HCT116 (cell line): ENCODE results near the gene ERGIC2. TPM values are rescaled to one million over a fixed set of nuclear protein-coding genes. Genes with fewer than 3 reads are reported as not detected.

ENCODE experiments used
- ATAC-seq: fragments of 200-7000 bp; cut with Tn5 transposase; 2 replicates; pipeline ENCODE4 v1.9.1; 2020; ENCODE audit warnings: mild to moderate bottlenecking, moderate library complexity
- BruUV-seq: library from RNA; stranded (reverse); fragments of 400-500 nt; replicated peaks from 2 replicates; lab custom pipeline; 2021; lab: Mats Ljungman, UMichigan
- CTCF ChIA-PET: fragments of 300-600 bp; sonication (Branson Sonifier 250); formaldehyde crosslinking; loops from one replicate; lab custom pipeline; 2021; ENCODE audit warnings: antibody characterized with exemption; lab: Charles Lee
- POLR2A ChIA-PET: fragments of 300-600, 350-600 bp; sonication (Branson Sonifier 250); formaldehyde crosslinking; loops from one replicate; lab custom pipeline; 2021; ENCODE audit warnings: antibody characterized with exemption; lab: Charles Lee
- RAD21 ChIA-PET, 2 experiments: fragments of 300-600 bp; sonication (Branson Sonifier 250); formaldehyde crosslinking; loops; one replicate each; lab custom pipeline; 2023; ENCODE audit warnings: low total read pairs in 2 of 2; ENCODE audit not compliant: uncharacterized antibody in 2 of 2, unreplicated experiment in 2 of 2, low non-redundant PET in 1 of 2; lab: Charles Lee
- DNase-seq: peaks from one replicate; pipeline ENCODE4 v3.0.0-alpha.2; 2010; ENCODE audit warnings: low read depth, low spot score
- H2AFZ ChIP-seq: fragments of 200-600 bp; shearing (Covaris generic), sonication (generic); 2 replicates; pipeline ENCODE4 v1.6.1; 2017; ENCODE audit warnings: low read depth, mixed run types, mixed read lengths, antibody characterized with exemption, low read length; ENCODE audit not compliant: poor library complexity, severe bottlenecking
- H3K27ac ChIP-seq: 2 replicates; pipeline ENCODE4 v1.5.1; 2012; ENCODE audit warnings: low read depth, low read length
- H3K27me3 ChIP-seq: fragments of 200-600 bp; sonication (generic); 2 replicates; pipeline ENCODE4 v1.6.1; 2016; ENCODE audit warnings: mixed run types, low read length, mixed read lengths; ENCODE audit not compliant: insufficient read depth
- H3K36me3 ChIP-seq, 2 experiments: fragments of 200-500 bp in 1 of 2; fragments of 200-600 bp in 1 of 2; sonication (Bioruptor generic) in 1 of 2; sonication (generic) in 1 of 2; 2 replicates each; pipeline versions ENCODE4 v1.5.1 to v1.6.1; 2014 to 2016; ENCODE audit warnings: low read length in 2 of 2, inconsistent platforms in 1 of 2, mixed read lengths in 1 of 2, mixed run types in 1 of 2; ENCODE audit not compliant: insufficient read depth in 2 of 2, control insufficient read depth in 1 of 2
- H3K4me1 ChIP-seq, 2 experiments: fragments of 200-600 bp in 1 of 2; sonication (generic) in 1 of 2; 2 replicates each; pipeline versions ENCODE4 v1.5.1 to v1.6.1; 2012 to 2017; ENCODE audit warnings: low read length in 2 of 2, inconsistent platforms in 1 of 2, mild to moderate bottlenecking in 1 of 2, mixed read lengths in 1 of 2, mixed run types in 1 of 2, moderate library complexity in 1 of 2; ENCODE audit not compliant: insufficient read depth in 2 of 2, control insufficient read depth in 1 of 2
- H3K4me2 ChIP-seq: fragments of 200-600 bp; sonication (generic); 2 replicates; pipeline ENCODE4 v1.6.1; 2017; ENCODE audit warnings: mixed run types, low read length, mixed read lengths
- H3K4me3 ChIP-seq, 2 experiments: fragments of 200-600 bp in 1 of 2; sonication (generic) in 1 of 2; replicated peaks in 1 of 2; 2 replicates each; pipeline ENCODE4 v1.5.1; 2011 to 2016; ENCODE audit warnings: low read length in 2 of 2, control low read depth in 1 of 2, low read depth in 1 of 2, mild to moderate bottlenecking in 1 of 2, mixed read lengths in 1 of 2, mixed run types in 1 of 2
- H3K79me2 ChIP-seq: fragments of 200-600 bp; sonication (generic); 2 replicates; pipeline ENCODE4 v1.6.1; 2017; ENCODE audit warnings: mild to moderate bottlenecking, mixed run types, low read length, moderate library complexity, mixed read lengths; ENCODE audit not compliant: insufficient read depth
- H3K9ac ChIP-seq: fragments of 200-600 bp; sonication (generic); 2 replicates; pipeline ENCODE4 v1.6.1; 2016; ENCODE audit warnings: low read length, mixed read lengths
- H3K9me2 ChIP-seq: fragments of 200-600 bp; sonication (generic), shearing (Covaris generic); 2 replicates; pipeline ENCODE4 v1.6.1; 2017; ENCODE audit warnings: mixed run types, mild to moderate bottlenecking, moderate library complexity; ENCODE audit not compliant: insufficient read depth
- H3K9me3 ChIP-seq, 2 experiments: fragments of 200-500 bp in 1 of 2; fragments of 200-600 bp in 1 of 2; sonication (Bioruptor generic) in 1 of 2; sonication (generic) in 1 of 2; 2 replicates each; pipeline ENCODE4 v1.6.1; 2014 to 2017; ENCODE audit warnings: low read length in 2 of 2, mixed read lengths in 2 of 2, inconsistent platforms in 1 of 2, low read depth in 1 of 2, mild to moderate bottlenecking in 1 of 2, mixed run types in 1 of 2, moderate library complexity in 1 of 2; ENCODE audit not compliant: control insufficient read depth in 1 of 2, insufficient read depth in 1 of 2
- H4K20me1 ChIP-seq: fragments of 200-600 bp; sonication (generic), shearing (Covaris generic); 2 replicates; pipeline ENCODE4 v1.6.1; 2017; ENCODE audit warnings: mixed run types, mild to moderate bottlenecking, moderate library complexity; ENCODE audit not compliant: insufficient read depth
- ATF3 ChIP-seq: IDR thresholded peaks from 2 replicates; pipeline ENCODE4 v1.6.1; 2012
- CEBPB ChIP-seq: IDR thresholded peaks from 2 replicates; pipeline ENCODE4 v1.6.1; 2012; ENCODE audit warnings: low read depth
- EGR1 ChIP-seq: IDR thresholded peaks from 2 replicates; pipeline ENCODE4 v1.6.1; 2012; ENCODE audit warnings: low read depth
- ELF1 ChIP-seq: IDR thresholded peaks from 2 replicates; pipeline ENCODE4 v1.6.1; 2012; ENCODE audit warnings: low read depth, borderline replicate concordance
- EZH2 ChIP-seq: fragments of 200-600 bp; sonication (generic); IDR thresholded peaks from 2 replicates; pipeline ENCODE4 v1.6.1; 2017; ENCODE audit warnings: antibody characterized with exemption, mixed run types
- FOSL1 ChIP-seq: IDR thresholded peaks from 2 replicates; pipeline ENCODE4 v1.6.1; 2012; ENCODE audit warnings: low read depth
- MAX ChIP-seq: IDR thresholded peaks from 2 replicates; pipeline ENCODE4 v1.6.1; 2012
- SIN3A ChIP-seq: IDR thresholded peaks from 2 replicates; pipeline ENCODE4 v1.6.1; 2012; ENCODE audit warnings: low read depth
- SP1 ChIP-seq: IDR thresholded peaks from 2 replicates; pipeline ENCODE4 v1.6.1; 2012; ENCODE audit warnings: low read depth
- TCF7L2 ChIP-seq: IDR thresholded peaks from 2 replicates; pipeline ENCODE4 v1.7.0; 2011; ENCODE audit warnings: borderline replicate concordance, inconsistent platforms; ENCODE audit not compliant: insufficient read depth, insufficient read length; ENCODE audit errors: extremely low read depth
- intact Hi-C: fragments of 100-400 bp; cut with micrococcal nuclease; formaldehyde crosslinking; loops from 2 replicates; pipeline ENCODE4 v1.10.0; 2022
- total RNA-seq: library from RNA; stranded (reverse); gene quantifications from one replicate; pipeline ENCODE4 v1.2.1, GENCODE V29; 2021; ENCODE audit not compliant: unreplicated experiment
- TF ChIP-seq, protein P1 (sequence below): IDR thresholded peaks from 2 replicates; pipeline ENCODE4 v1.6.1; 2012; ENCODE audit warnings: low read depth
- TF ChIP-seq, protein P2 (sequence below): IDR thresholded peaks from 2 replicates; pipeline ENCODE4 v1.6.1; 2011; ENCODE audit warnings: mild to moderate bottlenecking, low read length, moderate library complexity; ENCODE audit not compliant: insufficient replicate concordance; ENCODE audit errors: extremely low read depth

ERGIC2 gene
- total RNA-seq, 1 experiment from 2014 or later, result 71.1 TPM

DNA sequence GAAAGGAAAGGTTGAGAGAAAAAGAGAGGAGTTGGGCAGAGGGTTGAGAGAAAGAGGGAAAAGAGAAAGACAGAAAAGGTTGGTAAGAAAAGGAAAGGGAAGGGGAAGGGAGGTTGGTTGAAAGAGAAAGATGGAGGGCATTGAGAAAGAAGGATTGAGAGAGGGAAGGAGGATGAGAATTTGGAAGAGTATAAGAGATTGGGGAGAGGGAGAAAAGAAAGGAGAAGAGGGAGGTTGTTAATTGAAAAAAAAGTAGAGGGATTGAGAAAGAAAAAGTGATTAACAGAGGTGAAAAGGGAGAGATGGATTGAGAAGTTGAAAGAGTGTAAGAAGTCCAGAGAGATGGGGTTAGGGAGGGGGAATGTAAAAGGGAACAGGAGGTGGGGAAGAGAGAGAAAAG, 21.5 kb upstream of the ERGIC2 start:
- intact Hi-C loops, result no loop called here
- no TSS peak for BruUV-seq
- TF ChIP-seq EGR1, result no peak
- no peak for TF ChIP-seq ATF3
- no peak for TF ChIP-seq MAX
- TF ChIP-seq, protein P1, sequence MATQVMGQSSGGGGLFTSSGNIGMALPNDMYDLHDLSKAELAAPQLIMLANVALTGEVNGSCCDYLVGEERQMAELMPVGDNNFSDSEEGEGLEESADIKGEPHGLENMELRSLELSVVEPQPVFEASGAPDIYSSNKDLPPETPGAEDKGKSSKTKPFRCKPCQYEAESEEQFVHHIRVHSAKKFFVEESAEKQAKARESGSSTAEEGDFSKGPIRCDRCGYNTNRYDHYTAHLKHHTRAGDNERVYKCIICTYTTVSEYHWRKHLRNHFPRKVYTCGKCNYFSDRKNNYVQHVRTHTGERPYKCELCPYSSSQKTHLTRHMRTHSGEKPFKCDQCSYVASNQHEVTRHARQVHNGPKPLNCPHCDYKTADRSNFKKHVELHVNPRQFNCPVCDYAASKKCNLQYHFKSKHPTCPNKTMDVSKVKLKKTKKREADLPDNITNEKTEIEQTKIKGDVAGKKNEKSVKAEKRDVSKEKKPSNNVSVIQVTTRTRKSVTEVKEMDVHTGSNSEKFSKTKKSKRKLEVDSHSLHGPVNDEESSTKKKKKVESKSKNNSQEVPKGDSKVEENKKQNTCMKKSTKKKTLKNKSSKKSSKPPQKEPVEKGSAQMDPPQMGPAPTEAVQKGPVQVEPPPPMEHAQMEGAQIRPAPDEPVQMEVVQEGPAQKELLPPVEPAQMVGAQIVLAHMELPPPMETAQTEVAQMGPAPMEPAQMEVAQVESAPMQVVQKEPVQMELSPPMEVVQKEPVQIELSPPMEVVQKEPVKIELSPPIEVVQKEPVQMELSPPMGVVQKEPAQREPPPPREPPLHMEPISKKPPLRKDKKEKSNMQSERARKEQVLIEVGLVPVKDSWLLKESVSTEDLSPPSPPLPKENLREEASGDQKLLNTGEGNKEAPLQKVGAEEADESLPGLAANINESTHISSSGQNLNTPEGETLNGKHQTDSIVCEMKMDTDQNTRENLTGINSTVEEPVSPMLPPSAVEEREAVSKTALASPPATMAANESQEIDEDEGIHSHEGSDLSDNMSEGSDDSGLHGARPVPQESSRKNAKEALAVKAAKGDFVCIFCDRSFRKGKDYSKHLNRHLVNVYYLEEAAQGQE, result no peak
- no peak for TF ChIP-seq TCF7L2
- no peak for TF ChIP-seq EZH2
- no peak for TF ChIP-seq SP1
- no peak for TF ChIP-seq SIN3A
- no peak for TF ChIP-seq FOSL1
- no peak for TF ChIP-seq ELF1
- TF ChIP-seq, protein P2, sequence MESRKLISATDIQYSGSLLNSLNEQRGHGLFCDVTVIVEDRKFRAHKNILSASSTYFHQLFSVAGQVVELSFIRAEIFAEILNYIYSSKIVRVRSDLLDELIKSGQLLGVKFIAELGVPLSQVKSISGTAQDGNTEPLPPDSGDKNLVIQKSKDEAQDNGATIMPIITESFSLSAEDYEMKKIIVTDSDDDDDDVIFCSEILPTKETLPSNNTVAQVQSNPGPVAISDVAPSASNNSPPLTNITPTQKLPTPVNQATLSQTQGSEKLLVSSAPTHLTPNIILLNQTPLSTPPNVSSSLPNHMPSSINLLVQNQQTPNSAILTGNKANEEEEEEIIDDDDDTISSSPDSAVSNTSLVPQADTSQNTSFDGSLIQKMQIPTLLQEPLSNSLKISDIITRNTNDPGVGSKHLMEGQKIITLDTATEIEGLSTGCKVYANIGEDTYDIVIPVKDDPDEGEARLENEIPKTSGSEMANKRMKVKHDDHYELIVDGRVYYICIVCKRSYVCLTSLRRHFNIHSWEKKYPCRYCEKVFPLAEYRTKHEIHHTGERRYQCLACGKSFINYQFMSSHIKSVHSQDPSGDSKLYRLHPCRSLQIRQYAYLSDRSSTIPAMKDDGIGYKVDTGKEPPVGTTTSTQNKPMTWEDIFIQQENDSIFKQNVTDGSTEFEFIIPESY, result no peak
- no peak for TF ChIP-seq CEBPB

More for the DNA sequence above, 21.5 kb upstream of the ERGIC2 start:
- no peak overlapping the region for H2AFZ ChIP-seq
- ATAC-seq (no peak), DNase-seq (no peak)
- no peak overlapping the region for H3K9ac ChIP-seq
- ChIA-PET CTCF (no interaction called here), POLR2A (no interaction called here), RAD21 (no interaction called here)
- H3K36me3 ChIP-seq, result no peaks in the 10 kb centered on the region
- H3K27ac ChIP-seq, result no peak overlapping the region
- no peak overlapping the region for H3K4me2 ChIP-seq
- H3K4me1 ChIP-seq, result no peaks in the 10 kb centered on the region
- H3K79me2 ChIP-seq, result no peaks in the 10 kb centered on the region
- no peaks in the 10 kb centered on the region for H3K9me3 ChIP-seq
- H3K9me2 ChIP-seq, result no peaks in the 10 kb centered on the region
- no peaks in the 10 kb centered on the region for H4K20me1 ChIP-seq
- H3K4me3 ChIP-seq, result no peak overlapping the region
- no peaks in the 10 kb centered on the region for H3K27me3 ChIP-seq
